Measurements from ENCODE around the gene BBS10.
"Not testable (repeated sequence)": the region's sequence is repeated elsewhere in the genome, so short reads cannot be mapped to it uniquely, and the experiment has no call there.

BBS10 gene

GRCh38 chr12:76348079-76348901, at the start of gene BBS10:
Gene BBS10 (minus strand): TSS chr12:76348415. CDS start chr12:76348358, 57 bp downstream.
- peak; percentile 70 for DNase-seq (ENCODE audit: low read depth)

GRCh38 chr12:76391461-76391860, 43.2 kb upstream of the BBS10 start:
- DNase-seq (ENCODE audit: low read depth) = no peak

- no peak for DNase-seq (ENCODE audit: low read depth)
Observed at GRCh38 chr12:76387614-76388013, 39.4 kb upstream of the BBS10 start.

- no peak for DNase-seq (ENCODE audit: low read depth)
Observed at GRCh38 chr12:76384560-76384959, 36.3 kb upstream of the BBS10 start.

GRCh38 chr12:76383988-76384387, 35.8 kb upstream of the BBS10 start:
- DNase-seq (ENCODE audit: low read depth) = no peak

GRCh38 chr12:76379261-76379660, 31.0 kb upstream of the BBS10 start:
- no peak for DNase-seq (ENCODE audit: low read depth)

- not testable (repeated sequence) for DNase-seq (ENCODE audit: low read depth)
Observed at GRCh38 chr12:76376876-76377275, 28.7 kb upstream of the BBS10 start.

GRCh38 chr12:76375939-76376338, 27.7 kb upstream of the BBS10 start:
- DNase-seq (ENCODE audit: low read depth) = no peak

- no peak for DNase-seq (ENCODE audit: low read depth)
Observed at GRCh38 chr12:76375470-76375869, 27.3 kb upstream of the BBS10 start.

GRCh38 chr12:76374386-76375020, 26.3 kb upstream of the BBS10 start:
- no peak for DNase-seq (ENCODE audit: low read depth)

GRCh38 chr12:76368230-76368629, 20.0 kb upstream of the BBS10 start:
- no peak for DNase-seq (ENCODE audit: low read depth)

- no peak for DNase-seq (ENCODE audit: low read depth)
Observed at GRCh38 chr12:76366163-76366562, 17.9 kb upstream of the BBS10 start.

GRCh38 chr12:76364131-76364530, 15.9 kb upstream of the BBS10 start:
- DNase-seq (ENCODE audit: low read depth) = not testable (repeated sequence)

GRCh38 chr12:76360316-76360715, 12.1 kb upstream of the BBS10 start:
- no peak for DNase-seq (ENCODE audit: low read depth)

GRCh38 chr12:76356071-76356470, 7.9 kb upstream of the BBS10 start:
- DNase-seq (ENCODE audit: low read depth) = no peak

- no peak for DNase-seq (ENCODE audit: low read depth)
Observed at GRCh38 chr12:76346798-76347420, 1.3 kb downstream of the BBS10 start.

GRCh38 chr12:76346236-76346635, 2.0 kb downstream of the BBS10 start:
- DNase-seq (ENCODE audit: low read depth) = no peak

GRCh38 chr12:76345569-76345968, 2.6 kb downstream of the BBS10 start:
- DNase-seq (ENCODE audit: low read depth) = no peak

GRCh38 chr12:76341436-76342030, 6.7 kb downstream of the BBS10 start:
- DNase-seq (ENCODE audit: low read depth) = no peak

GRCh38 chr12:76340680-76341435, 7.4 kb downstream of the BBS10 start:
- no peak for DNase-seq (ENCODE audit: low read depth)

GRCh38 chr12:76337583-76337982, 10.6 kb downstream of the BBS10 start:
- no peak for DNase-seq (ENCODE audit: low read depth)

GRCh38 chr12:76332606-76333005, 15.6 kb downstream of the BBS10 start:
- DNase-seq (ENCODE audit: low read depth) = no peak

All from T-helper 22 cell (primary cell).